H1 (cell line): ENCODE data around the gene ZBTB46. TPM values are rescaled to one million over a fixed set of nuclear protein-coding genes. Genes with fewer than 3 reads are reported as not detected.
A peak's percentile ranks its signal among the peaks of the same experiment; 100 is the strongest.

Experiments used
- CTCF ChIA-PET: fragments of 300-600 bp; sonication (Branson Sonifier 250); formaldehyde crosslinking; loops from one replicate; lab custom pipeline; 2021; ENCODE audit not compliant: partially characterized antibody; lab: Charles Lee
- POLR2A ChIA-PET: fragments of 300-600 bp; sonication (Branson Sonifier 250); formaldehyde crosslinking; loops from one replicate; lab custom pipeline; 2021; ENCODE audit warnings: inconsistent platforms; ENCODE audit not compliant: partially characterized antibody; lab: Charles Lee
- DNase-seq, 2 experiments: peaks; one replicate each; pipeline versions ENCODE4 v3.0.0 to v3.0.0-alpha.2; 2010 to 2022; ENCODE audit warnings: low spot score in 2 of 2, low read depth in 1 of 2, mixed read lengths in 1 of 2
- FAIRE-seq: peaks from 2 replicates; lab custom pipeline; 2011; peaks lifted over from hg19 to GRCh38; lab: Jason Lieb, UNC
- H2AFZ ChIP-seq: 2 replicates; pipeline ENCODE4 v1.8.1; 2012; ENCODE audit warnings: low read length, inconsistent platforms
- H2AK5ac ChIP-seq: 2 replicates; pipeline ENCODE4 v1.6.1; 2013; ENCODE audit warnings: low read depth, low read length
- H2BK120ac ChIP-seq: replicated peaks from 2 replicates; pipeline ENCODE3; 2013; ENCODE audit warnings: low read depth, low read length, inconsistent platforms
- H2BK12ac ChIP-seq: 2 replicates; pipeline ENCODE4 v1.6.1; 2013; ENCODE audit warnings: low read depth, low read length
- H2BK15ac ChIP-seq: 2 replicates; pipeline ENCODE4 v1.6.1; 2013; ENCODE audit warnings: low read length
- H2BK20ac ChIP-seq: 2 replicates; pipeline ENCODE4 v1.6.1; 2013; ENCODE audit warnings: low read length
- H2BK5ac ChIP-seq: 2 replicates; pipeline ENCODE4 v1.6.1; 2013; ENCODE audit warnings: low read depth, low read length
- H3K14ac ChIP-seq: 2 replicates; pipeline ENCODE4 v1.6.1; 2013; ENCODE audit warnings: inconsistent platforms; ENCODE audit not compliant: insufficient read length
- H3K18ac ChIP-seq: 2 replicates; pipeline ENCODE4 v1.6.1; 2013; ENCODE audit warnings: low read length; ENCODE audit errors: extremely low read depth
- H3K23ac ChIP-seq: 2 replicates; pipeline ENCODE4 v1.6.1; 2013; ENCODE audit warnings: inconsistent platforms; ENCODE audit not compliant: insufficient read length
- H3K23me2 ChIP-seq: 2 replicates; pipeline ENCODE4 v1.6.1; 2013; ENCODE audit warnings: low read depth, low read length
- H3K27ac ChIP-seq: 2 replicates; pipeline ENCODE4 v1.6.1; 2011; ENCODE audit warnings: low read depth, low read length, inconsistent platforms
- H3K27me3 ChIP-seq, 4 experiments: replicated peaks in 1 of 4; 1 replicate in 1 of 4; 2 replicates in 3 of 4; pipeline versions ENCODE4 v1.6.1 to v1.8.1; 2011 to 2013; ENCODE audit warnings: low read length in 3 of 4, mild to moderate bottlenecking in 3 of 4, inconsistent platforms in 2 of 4, mixed read lengths in 2 of 4, moderate library complexity in 1 of 4; ENCODE audit not compliant: control insufficient read depth in 3 of 4, insufficient read depth in 3 of 4; ENCODE audit errors: extremely low read depth in 1 of 4
- H3K36me3 ChIP-seq, 4 experiments: 2 replicates each; pipeline versions ENCODE4 v1.6.1 to v1.8.1; 2011 to 2013; ENCODE audit warnings: mild to moderate bottlenecking in 4 of 4, low read length in 3 of 4, moderate library complexity in 2 of 4, control low read depth in 1 of 4, inconsistent platforms in 1 of 4; ENCODE audit not compliant: insufficient read depth in 4 of 4, control insufficient read depth in 2 of 4
- H3K4ac ChIP-seq: replicated peaks from 2 replicates; pipeline ENCODE3; 2013; ENCODE audit warnings: low read length, low read depth, mixed read lengths, inconsistent platforms; ENCODE audit not compliant: insufficient read length
- H3K4me1 ChIP-seq, 4 experiments: replicated peaks in 1 of 4; 1 replicate in 1 of 4; 2 replicates in 3 of 4; pipeline versions ENCODE4 v1.6.1 to v1.8.1; 2011 to 2013; ENCODE audit warnings: low read length in 3 of 4, inconsistent platforms in 2 of 4, mixed read lengths in 1 of 4; ENCODE audit not compliant: insufficient read depth in 4 of 4, control insufficient read depth in 3 of 4
- H3K4me2 ChIP-seq, 2 experiments: 2 replicates each; pipeline versions ENCODE4 v1.6.1 to v1.8.1; 2011 to 2013; ENCODE audit warnings: low read depth in 2 of 2, low read length in 2 of 2, control low read depth in 1 of 2, inconsistent platforms in 1 of 2, mild to moderate bottlenecking in 1 of 2; ENCODE audit not compliant: insufficient read depth in 1 of 2
- H3K4me3 ChIP-seq, 4 experiments: fragments of 200-600, 300-600 bp in 1 of 4; sonication (generic), shearing (Covaris generic), sonication (Bioruptor Twin) in 1 of 4; 2 replicates each; pipeline versions ENCODE4 v1.5.1 to v1.8.1; 2011 to 2016; ENCODE audit warnings: low read length in 4 of 4, low read depth in 3 of 4, control low read depth in 2 of 4, inconsistent platforms in 2 of 4, mild to moderate bottlenecking in 2 of 4, mixed read lengths in 1 of 4, moderate library complexity in 1 of 4; ENCODE audit not compliant: insufficient read depth in 2 of 4; ENCODE audit errors: extremely low read depth in 1 of 4
- H3K56ac ChIP-seq: replicated peaks from 2 replicates; pipeline ENCODE3; 2013; ENCODE audit warnings: low read depth, mild to moderate bottlenecking, mixed read lengths, low read length, inconsistent platforms; ENCODE audit not compliant: insufficient read length
- H3K79me1 ChIP-seq: 2 replicates; pipeline ENCODE4 v1.6.1; 2013; ENCODE audit warnings: low read depth, low read length, control low read depth
- H3K79me2 ChIP-seq, 2 experiments: 2 replicates each; pipeline versions ENCODE4 v1.6.1 to v1.8.1; 2012 to 2013; ENCODE audit warnings: low read length in 2 of 2, mild to moderate bottlenecking in 2 of 2, inconsistent platforms in 1 of 2; ENCODE audit not compliant: insufficient read depth in 2 of 2, control insufficient read depth in 1 of 2
- H3K9ac ChIP-seq, 4 experiments: replicated peaks in 1 of 4; 1 replicate in 1 of 4; 2 replicates in 3 of 4; pipeline versions ENCODE4 v1.6.1 to v1.8.1; 2011 to 2013; ENCODE audit warnings: low read depth in 3 of 4, low read length in 3 of 4, control low read depth in 2 of 4, mild to moderate bottlenecking in 2 of 4, moderate library complexity in 2 of 4, inconsistent platforms in 1 of 4; ENCODE audit errors: extremely low read depth in 1 of 4
- H3K9me3 ChIP-seq, 2 experiments: 2 replicates each; pipeline versions ENCODE4 v1.6.1 to v1.8.1; 2012 to 2013; ENCODE audit warnings: mild to moderate bottlenecking in 2 of 2, moderate library complexity in 2 of 2, control low read depth in 1 of 2, inconsistent platforms in 1 of 2, low read depth in 1 of 2, low read length in 1 of 2, mixed read lengths in 1 of 2; ENCODE audit not compliant: insufficient read depth in 2 of 2
- H4K20me1 ChIP-seq, 2 experiments: replicated peaks in 1 of 2; 2 replicates each; pipeline versions ENCODE3 to v1.8.1; 2011 to 2013; ENCODE audit warnings: inconsistent platforms in 2 of 2, low read length in 2 of 2, mild to moderate bottlenecking in 1 of 2; ENCODE audit not compliant: insufficient read depth in 2 of 2, control insufficient read depth in 1 of 2
- H4K5ac ChIP-seq: 2 replicates; pipeline ENCODE4 v1.6.1; 2013; ENCODE audit warnings: low read length, low read depth, mixed read lengths, inconsistent platforms; ENCODE audit not compliant: insufficient read length
- H4K8ac ChIP-seq: 2 replicates; pipeline ENCODE4 v1.8.0; 2013; ENCODE audit warnings: mild to moderate bottlenecking, moderate library complexity, low read length, inconsistent platforms; ENCODE audit not compliant: insufficient read depth; ENCODE audit errors: extremely low read depth
- H4K91ac ChIP-seq: replicated peaks from 2 replicates; pipeline ENCODE3; 2013; ENCODE audit warnings: low read length, mixed read lengths, inconsistent platforms; ENCODE audit not compliant: insufficient read length
- GABPA ChIP-seq: IDR thresholded peaks from 2 replicates; pipeline ENCODE4 v1.6.1; 2011; ENCODE audit warnings: mild to moderate bottlenecking, low read length, moderate library complexity, borderline replicate concordance; ENCODE audit not compliant: insufficient read depth
- RAD21 ChIP-seq, 2 experiments: IDR thresholded peaks in 1 of 2; conservative IDR thresholded peaks in 1 of 2; 2 replicates each; pipeline ENCODE4 v1.6.1; 2011; ENCODE audit warnings: low read depth in 2 of 2, low read length in 2 of 2, improper control_type of control experiment in 1 of 2, inconsistent platforms in 1 of 2, mild to moderate bottlenecking in 1 of 2, moderate library complexity in 1 of 2
- WGBS, 2 experiments: shearing (Covaris generic) in 1 of 2; methylation state at CpG; one replicate each; pipeline versions ENCODE4 v1.1.6 to v1.1.7; 2013 to 2015; ENCODE audit warnings: low lambda C conversion rate in 2 of 2, mixed read lengths in 2 of 2, inconsistent platforms in 1 of 2, low coverage in 1 of 2, missing lambda C conversion rate in 1 of 2; ENCODE audit not compliant: insufficient replicate concordance in 2 of 2, insufficient coverage in 1 of 2, insufficient read length in 1 of 2; ENCODE audit errors: extremely low coverage in 1 of 2, missing lambda C conversion rate in 1 of 2; 5-methylcytosine and 5-hydroxymethylcytosine counted together
- polyA plus RNA-seq, 7 experiments: library from polyadenylated mRNA; depleted of rRNA in 3 of 7; stranded (reverse) in 5 of 7; unstranded in 2 of 7; fragments of >200 nt in 5 of 7; fragments of 200-250 nt in 2 of 7; gene quantifications; 1 replicate in 5 of 7; 2 replicates in 1 of 7; 4 replicates in 1 of 7; pipeline versions ENCODE4 v1.2.1 to v1.2.3, GENCODE V29; 2011 to 2013; ENCODE audit warnings: missing spikeins in 2 of 7, mixed read lengths in 2 of 7
- total RNA-seq: library from RNA; stranded (reverse); fragmentation: NEBNext Ultra II Directional; extraction: Animal tissue kit (Norgen Biotek cat#: 25700); gene quantifications from 2 replicates; pipeline ENCODE4 v1.2.1, GENCODE V29; 2021

ZBTB46 gene
- total and polyA plus RNA-seq, 2 of the 8 experiments (the other 6 are each of a cell fraction or from before 2014, with no cell fraction given), result 6.4 to 22.4 TPM

- Histone ChIP-seq H2AFZ (no peak overlapping the region), H4K5ac (no peak overlapping the region), H3K27me3 (no peaks in the 10 kb centered on the region), H2BK15ac (no peak overlapping the region), H3K36me3 (peaks cover 0 to 17% (median 0%) of the 10 kb centered on the region in 4 experiments; a peak in 1 of 8 replicates), H3K9ac (no peak overlapping the region), H4K91ac (peak overlapping the region; percentile 19), H3K79me1 (peaks cover 6% of the 10 kb centered on the region; the same call in 1 of the 2 replicates), H4K20me1 (peaks cover 0 to 4% of the 10 kb centered on the region in 2 experiments), H3K56ac (no peak overlapping the region), H3K14ac (no peak overlapping the region), H3K27ac (no peak overlapping the region), H3K23ac (no peak overlapping the region), H3K4me2 (no peak overlapping the region), H3K4ac (no peak overlapping the region), H2BK120ac (no peak overlapping the region), H3K4me3 (no peak overlapping the region), H3K23me2 (peaks cover 6% of the 10 kb centered on the region; the same call in 1 of the 2 replicates), H2BK12ac (no peak overlapping the region), H3K4me1 (peaks cover 7 to 27% (median 25%) of the 10 kb centered on the region in 4 experiments), H4K8ac (peak overlapping the region; percentile 15; the same call in 1 of the 2 replicates), H3K18ac (no peak overlapping the region), H2BK20ac (no peak overlapping the region), H3K9me3 (no peaks in the 10 kb centered on the region), H3K79me2 (peaks cover 0 to 25% of the 10 kb centered on the region in 2 experiments; a peak in 2 of 4 replicates), H2AK5ac (no peak overlapping the region), H2BK5ac (no peak overlapping the region)
- ChIA-PET CTCF (interaction anchor here (0.6 to 5.8 kb wide), 11 partner anchors 15 to 152 kb away, joined by 3 to 59 read pairs (median 3); no protein-coding TSS in a partner anchor), POLR2A (interaction anchor here (0.6 to 5.9 kb wide), 4 partner anchors 10 to 38 kb away, joined by 3 to 52 read pairs (median 3); no protein-coding TSS in a partner anchor)
- WGBS, 2 experiments, result 93% methylated on average over 86 of the region's 95 CpGs; no CpG with 5 or more reads in 1 of the 2 experiments
- FAIRE-seq, result no peak
- 0 out of 2 replicates have a peak, but pooled peaks have one; percentile 17 for TF ChIP-seq GABPA
- no peak for TF ChIP-seq RAD21 (IDR thresholded peaks at IDR 0.05 in 1 of 2, conservative IDR thresholded peaks at IDR 0.05 in 1 of 2; ENCODE audit: low read depth in 2 of 2, low read length in 2 of 2)
- no peak for DNase-seq
Observed at GRCh38 chr20:63861981-63862901, 31.2 kb upstream of the ZBTB46 start.
